ENCODE data around the gene BRIP1.
A peak's percentile ranks its signal among the peaks of the same experiment; 100 is the strongest.
"Not testable (repeated sequence)": the region's sequence is repeated elsewhere in the genome, so short reads cannot be mapped to it uniquely, and the experiment has no call there.

Gene BRIP1

DNA sequence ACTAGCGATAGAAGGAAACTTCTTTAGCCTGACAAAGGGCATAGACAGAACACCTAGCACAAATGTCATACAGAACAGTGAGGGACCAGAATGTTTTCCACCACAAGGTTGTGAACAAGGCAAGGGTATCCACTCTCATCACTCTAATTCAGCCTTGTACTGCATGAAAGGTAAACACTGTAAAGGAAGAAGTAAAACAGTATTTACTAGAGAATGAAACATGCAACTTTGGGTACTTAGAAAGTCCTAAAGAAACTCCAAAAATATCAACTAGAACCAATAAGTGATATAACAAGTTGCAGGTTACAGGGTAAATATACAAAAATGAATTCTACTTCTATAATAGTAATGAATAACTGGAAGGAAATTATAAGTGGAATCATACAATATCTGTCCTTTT, 32.2 kb downstream of the BRIP1 start:
- TF ChIP-seq POLR2A (IDR thresholded peaks at IDR 0.05; ENCODE audit: low read depth, low read length): no peak
- FAIRE-seq (peak; percentile 62), DNase-seq (ENCODE audit: insufficient read length, low spot score) (no peak)

DNA sequence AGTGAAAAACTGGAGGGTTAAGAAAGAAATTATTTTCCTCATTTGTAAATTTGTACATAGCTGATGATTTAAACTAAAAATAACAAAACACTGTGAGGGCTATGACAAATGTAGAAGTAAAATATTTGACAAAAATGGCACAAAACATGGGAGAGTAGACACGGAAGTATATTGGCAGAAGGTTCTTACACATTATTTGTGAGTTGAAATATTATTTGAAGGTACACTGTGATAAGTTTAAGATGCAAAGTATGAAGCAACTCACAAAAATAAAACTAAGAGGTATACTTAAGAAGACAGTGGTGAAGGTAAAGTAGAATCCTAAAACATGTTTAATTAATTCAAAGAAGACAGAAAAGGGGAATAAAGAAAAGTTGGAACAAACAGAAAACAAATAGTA, 34.6 kb downstream of the BRIP1 start:
- no peak for DNase-seq (ENCODE audit: insufficient read length, low spot score)
- FAIRE-seq: no peak
- TF ChIP-seq POLR2A (IDR thresholded peaks at IDR 0.05; ENCODE audit: low read depth, low read length): no peak

DNA sequence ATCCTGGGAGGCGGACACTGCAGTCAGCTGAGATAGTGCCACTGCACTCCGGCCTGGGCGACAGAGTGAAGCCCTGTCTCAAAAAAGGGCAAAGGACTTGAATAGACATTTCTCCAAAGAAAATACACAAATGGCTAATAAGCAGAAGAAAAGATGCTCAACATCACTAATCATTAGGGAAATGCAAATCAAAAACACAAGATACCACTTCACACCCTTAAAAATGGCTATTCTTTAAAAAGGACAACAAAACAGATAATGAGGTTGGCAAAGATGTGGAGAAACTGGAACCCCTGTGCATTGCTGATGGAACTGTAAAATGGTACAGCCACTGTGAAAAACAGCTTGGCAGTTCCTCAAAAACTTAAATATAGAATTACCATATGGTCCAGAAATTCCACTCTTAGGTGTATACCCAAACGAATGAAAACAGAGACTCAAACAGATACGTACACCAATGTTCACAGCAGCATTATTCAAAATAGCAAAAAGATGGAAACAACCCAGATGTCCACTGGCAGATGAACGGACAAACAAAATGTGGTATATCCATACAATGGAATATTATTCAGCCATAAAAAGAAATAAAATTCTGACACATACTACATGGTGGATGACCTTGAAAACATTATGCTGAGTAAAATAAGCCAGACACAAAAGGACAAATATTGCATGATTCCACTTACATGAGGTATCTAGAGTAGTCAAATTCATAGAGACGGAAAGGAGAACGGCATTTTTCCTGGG, 35.5 kb downstream of the BRIP1 start:
- TF ChIP-seq POLR2A (IDR thresholded peaks at IDR 0.05; ENCODE audit: low read depth, low read length): no peak
- peak; percentile 58 for FAIRE-seq

DNA sequence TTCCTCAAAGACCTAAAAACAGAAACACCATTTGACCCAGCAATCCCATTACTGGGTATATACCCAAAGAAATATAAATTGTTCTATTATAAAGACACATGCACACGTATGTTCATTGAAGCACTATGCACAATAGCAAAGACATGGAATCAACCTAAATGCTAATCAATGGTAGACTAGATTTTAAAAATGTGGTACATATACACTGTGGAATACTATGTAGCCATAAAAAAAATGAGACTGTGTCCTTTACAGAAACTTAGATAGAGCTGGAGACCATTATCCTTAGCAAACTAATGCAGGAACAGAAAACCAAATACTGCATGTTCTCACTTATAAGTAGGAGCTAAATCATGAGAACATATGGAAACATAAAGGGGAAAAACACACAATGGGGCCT, 36.5 kb downstream of the BRIP1 start:
- not testable (repeated sequence) for FAIRE-seq; DNase-seq (ENCODE audit: insufficient read length, low spot score)

More for the DNA sequence above, 35.5 kb downstream of the BRIP1 start:
- no peak for DNase-seq (ENCODE audit: insufficient read length, low spot score)

DNA sequence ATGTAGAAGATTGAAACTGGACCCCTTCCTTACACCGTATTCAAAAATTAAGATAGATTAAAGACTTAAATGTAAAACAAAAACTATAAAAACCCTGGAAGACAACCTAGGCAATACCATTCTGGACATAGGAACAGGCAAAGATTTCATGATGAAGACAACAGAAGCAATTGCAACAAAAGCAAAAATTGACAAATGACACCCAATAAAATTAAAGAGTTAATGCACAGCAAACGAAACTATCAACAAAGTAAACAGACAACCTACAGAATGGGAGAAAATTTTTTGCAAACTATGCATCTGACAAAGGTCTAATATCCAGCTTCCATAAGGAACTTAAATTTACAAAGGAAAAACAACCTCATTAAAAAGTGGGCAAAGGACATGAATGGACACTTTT, 37.1 kb downstream of the BRIP1 start:
- not testable (repeated sequence) for FAIRE-seq; DNase-seq (ENCODE audit: insufficient read length, low spot score)

DNA sequence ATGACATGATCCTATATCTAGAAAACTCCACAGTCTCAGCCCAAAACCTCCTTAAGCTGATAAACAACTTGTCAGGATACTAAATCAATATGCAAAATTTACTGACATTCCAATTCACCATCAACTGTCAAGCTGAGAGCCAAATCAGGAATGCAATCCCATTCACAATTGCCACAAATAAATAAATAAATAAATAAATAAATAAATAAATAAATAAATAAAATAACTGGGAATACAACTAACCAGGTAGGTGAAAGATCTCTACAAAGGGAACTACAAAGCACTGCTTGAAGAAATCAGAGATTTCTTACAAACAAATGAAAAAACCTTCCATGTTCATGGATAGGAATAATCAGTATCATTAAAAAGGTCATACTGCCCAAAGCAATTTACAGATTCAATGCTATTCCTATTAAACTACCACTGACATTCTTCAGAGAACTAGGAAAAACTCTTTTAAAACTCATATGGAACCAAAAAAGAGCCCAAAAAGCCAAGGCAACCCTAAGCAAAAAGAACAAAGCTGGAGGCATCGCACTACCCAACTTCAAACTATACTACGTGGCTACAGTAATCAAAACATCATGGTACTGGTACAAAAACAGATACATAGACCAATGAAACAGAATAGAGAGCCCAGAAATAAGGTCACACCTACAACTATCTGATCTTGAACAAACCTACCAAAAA, 37.7 kb downstream of the BRIP1 start:
- no peak for TF ChIP-seq POLR2A (IDR thresholded peaks at IDR 0.05; ENCODE audit: low read depth, low read length)
- DNase-seq (ENCODE audit: insufficient read length, low spot score) (no peak), FAIRE-seq (no peak)

DNA sequence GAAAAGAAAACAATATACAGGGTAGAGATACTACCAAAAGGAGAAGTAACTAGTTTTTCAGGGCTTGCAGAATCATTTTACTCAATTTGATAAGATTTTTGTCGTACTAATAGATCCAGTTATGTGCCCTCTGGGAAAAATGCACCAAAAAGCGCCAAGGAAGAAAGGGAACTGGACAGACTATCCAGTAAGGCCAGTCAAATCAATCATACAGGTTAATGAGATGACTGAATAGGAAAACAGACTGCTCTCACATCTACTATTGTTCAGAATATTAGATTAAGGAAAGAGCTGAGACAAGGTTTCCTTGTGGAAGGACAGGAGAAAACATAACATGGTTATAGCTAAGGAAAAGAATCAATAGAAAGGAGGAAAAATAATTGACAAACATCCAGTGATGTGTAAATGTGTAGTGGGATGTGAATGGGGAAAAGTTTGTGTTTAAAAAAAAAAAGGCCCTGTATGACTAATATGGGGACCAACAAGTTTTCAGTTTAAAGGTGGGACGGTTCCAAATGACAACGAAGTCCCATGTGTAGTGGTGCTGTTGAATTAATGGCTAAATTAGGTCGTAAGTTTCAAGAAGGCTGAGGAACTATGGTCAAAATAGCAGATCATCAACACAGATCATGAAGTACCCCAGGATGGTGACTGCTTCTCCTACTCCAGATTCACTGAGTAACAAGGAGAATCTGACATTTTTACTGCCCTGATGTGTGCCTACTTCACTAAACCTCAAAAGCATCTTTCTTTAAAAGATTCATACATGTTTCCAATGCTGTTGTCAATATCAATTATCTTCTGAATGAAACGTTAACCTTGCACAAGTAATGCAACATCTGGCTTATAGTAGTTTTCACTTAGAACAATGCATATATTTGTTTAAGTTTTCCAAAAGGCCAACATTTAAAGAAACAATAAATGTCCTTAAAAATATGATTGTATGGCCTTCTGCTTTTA, 40.7 kb downstream of the BRIP1 start:
- DNase-seq (ENCODE audit: insufficient read length, low spot score): no peak
- TF ChIP-seq POLR2A (IDR thresholded peaks at IDR 0.05; ENCODE audit: low read depth, low read length): no peak
- FAIRE-seq: peak; percentile 45

DNA sequence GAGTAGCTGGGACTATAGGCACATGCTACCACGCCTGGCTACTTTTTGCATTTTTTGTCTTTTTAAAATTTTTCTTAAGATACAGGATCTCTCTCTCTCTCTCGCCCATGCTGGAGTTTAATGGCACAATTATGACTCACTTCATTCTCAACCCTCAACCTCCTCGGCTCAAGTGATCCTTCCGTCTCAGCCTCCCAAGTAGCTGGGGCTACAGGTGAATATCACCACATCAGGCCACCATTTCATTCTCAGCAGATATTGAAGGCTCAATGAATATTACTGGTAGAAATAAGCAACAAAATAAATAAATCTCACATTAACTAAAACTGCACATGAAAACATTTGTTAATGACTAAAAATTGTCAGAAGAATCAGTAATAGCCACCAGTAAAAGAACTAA, 41.7 kb downstream of the BRIP1 start:
- no peak for TF ChIP-seq POLR2A (IDR thresholded peaks at IDR 0.05; ENCODE audit: low read depth, low read length)
- DNase-seq (ENCODE audit: insufficient read length, low spot score) (no peak), FAIRE-seq (no peak)

DNA sequence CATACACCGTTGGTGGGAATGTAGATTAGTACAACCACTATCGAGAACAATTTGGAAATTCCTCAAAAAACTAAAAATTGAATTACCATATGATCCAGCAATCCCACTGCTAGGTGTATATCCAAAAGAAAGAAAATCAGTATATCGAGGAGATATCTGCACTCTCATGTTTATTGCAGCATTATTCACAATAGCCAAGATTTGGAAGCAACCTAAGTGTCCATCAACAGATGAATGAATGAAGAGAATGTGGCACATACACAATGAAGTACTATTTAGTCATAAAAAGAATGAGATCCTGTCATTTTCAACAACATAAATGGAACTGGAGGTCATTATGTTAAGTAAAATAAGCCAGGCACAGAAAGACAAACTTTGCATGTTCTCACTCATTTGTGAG, 44.1 kb downstream of the BRIP1 start:
- FAIRE-seq; DNase-seq (ENCODE audit: insufficient read length, low spot score): not testable (repeated sequence)

DNA sequence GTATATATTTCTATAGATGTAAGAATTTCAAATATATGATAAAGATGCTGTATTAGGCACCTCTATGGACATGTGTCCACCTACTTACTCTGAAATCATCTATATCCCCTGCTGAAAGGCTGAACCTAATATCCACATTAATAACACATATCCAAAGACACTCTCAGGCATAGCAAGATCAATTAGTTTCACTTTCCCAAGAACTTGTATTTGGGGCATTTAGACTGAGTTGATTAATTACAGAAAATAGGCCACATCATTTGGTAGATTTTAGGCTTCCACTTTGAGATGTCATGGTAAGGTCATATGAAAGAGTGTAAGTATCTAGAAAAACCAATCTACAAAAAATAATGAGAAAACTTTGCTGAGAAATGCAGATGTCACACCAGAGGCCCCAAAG, 45.1 kb downstream of the BRIP1 start:
- DNase-seq (ENCODE audit: insufficient read length, low spot score) (no peak), FAIRE-seq (peak; percentile 55)
- TF ChIP-seq POLR2A (IDR thresholded peaks at IDR 0.05; ENCODE audit: low read depth, low read length): no peak

DNA sequence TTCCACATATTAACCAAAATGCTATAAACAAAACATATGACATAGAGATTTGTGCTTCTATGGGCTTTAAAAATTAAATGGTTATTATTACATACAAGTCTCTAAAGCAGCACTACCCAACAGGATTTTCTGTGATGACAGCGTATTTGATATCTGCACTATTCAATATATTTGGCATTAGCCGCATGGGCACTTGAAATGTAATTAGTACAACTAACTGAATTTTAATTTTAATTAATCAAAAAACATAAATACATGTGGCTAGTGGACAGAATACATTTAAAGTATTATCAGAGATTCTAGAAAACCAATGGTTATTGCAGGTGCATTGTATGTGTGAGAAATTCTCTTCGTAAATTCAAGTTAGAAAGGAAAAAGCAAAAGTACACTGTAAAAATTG, 45.9 kb downstream of the BRIP1 start:
- no peak for DNase-seq (ENCODE audit: insufficient read length, low spot score)
- FAIRE-seq: peak; percentile 53
- no peak for TF ChIP-seq POLR2A (IDR thresholded peaks at IDR 0.05; ENCODE audit: low read depth, low read length)

DNA sequence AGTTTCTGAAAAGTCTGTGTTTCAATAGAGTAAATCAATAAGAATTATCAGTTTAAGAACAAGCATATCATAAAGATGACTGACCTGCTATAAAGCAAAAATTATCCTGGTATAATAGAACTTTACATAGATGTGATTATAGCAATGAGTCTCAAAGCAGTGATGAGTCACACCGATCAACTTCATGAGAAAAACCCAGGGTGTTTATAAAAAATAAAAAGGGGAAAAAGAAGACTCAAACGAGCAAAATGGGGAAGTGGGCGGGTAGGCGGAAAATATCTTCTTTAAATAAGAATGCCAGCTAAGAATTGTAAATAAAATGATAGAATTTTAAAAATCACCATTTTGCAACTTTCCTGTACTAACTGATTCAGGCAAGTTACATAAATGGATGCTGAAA, 46.8 kb downstream of the BRIP1 start:
- no peak for DNase-seq (ENCODE audit: insufficient read length, low spot score)
- no peak for FAIRE-seq
- TF ChIP-seq POLR2A (IDR thresholded peaks at IDR 0.05; ENCODE audit: low read depth, low read length): no peak

DNA sequence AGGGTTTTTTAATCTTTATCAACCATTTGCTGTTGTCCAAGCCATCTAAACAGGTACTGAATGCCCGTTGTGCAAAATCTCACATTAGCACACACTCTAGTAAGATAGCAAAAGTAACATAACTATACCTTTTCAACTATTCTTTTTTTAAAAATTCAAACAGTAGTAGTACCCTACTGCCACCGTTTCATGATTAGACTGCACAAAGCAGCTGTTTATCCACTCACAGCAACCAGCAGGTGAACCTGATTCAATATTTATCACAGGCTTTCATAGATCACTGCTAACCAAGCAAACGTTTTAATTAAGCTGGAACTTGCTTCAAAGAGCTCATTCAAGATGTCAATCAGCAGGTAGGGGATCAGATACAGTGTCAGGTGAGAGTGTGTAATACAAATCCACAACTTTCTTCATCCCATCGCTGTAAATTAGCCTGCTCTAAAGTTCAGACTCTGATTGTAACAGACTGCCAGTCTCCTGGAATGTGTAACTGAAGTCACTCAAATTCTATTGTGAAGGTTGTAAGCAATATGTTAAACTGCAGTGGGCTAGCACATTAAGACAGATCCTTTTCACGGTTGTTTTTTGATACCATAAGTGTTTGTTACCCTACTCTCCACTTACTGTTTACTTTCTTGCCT, 47.3 kb downstream of the BRIP1 start:
- TF ChIP-seq POLR2A (IDR thresholded peaks at IDR 0.05; ENCODE audit: low read depth, low read length): no peak
- peak; percentile 95 for FAIRE-seq
- no peak for DNase-seq (ENCODE audit: insufficient read length, low spot score)

DNA sequence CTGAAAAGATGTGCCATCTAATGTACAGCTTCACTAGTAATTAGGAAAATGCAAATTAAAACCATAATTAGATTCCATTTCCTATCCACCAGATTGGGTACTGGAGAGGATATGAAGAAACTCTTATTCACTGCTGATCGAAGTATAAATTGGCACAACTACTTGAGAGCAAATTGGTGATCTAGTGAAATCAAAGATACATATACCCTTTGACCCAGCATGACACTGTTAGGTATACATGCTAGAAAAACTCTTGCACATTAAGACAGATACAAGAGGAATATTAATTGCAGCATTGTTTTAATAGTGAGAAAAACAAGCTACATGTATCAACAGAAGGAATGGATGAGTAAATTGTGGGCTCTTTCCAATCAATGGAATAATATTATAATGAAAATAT, 48.8 kb downstream of the BRIP1 start:
- DNase-seq (ENCODE audit: insufficient read length, low spot score) (no peak), FAIRE-seq (peak; percentile 71)
- TF ChIP-seq POLR2A (IDR thresholded peaks at IDR 0.05; ENCODE audit: low read depth, low read length): no peak

All from H54 (cell line).